ENCODE data around the gene CBR4.

Gene CBR4

GRCh38 chr4:169050881-169051760 is 41.1 kb upstream of the CBR4 start:
- DNase-seq (ENCODE audit: low read depth): no peak
- TF ChIP-seq CTCF (IDR thresholded peaks at IDR 0.05; ENCODE audit: insufficient read depth, low read depth, low read length, missing control alignments): no peak
- H3K4me3 ChIP-seq (ENCODE audit: low read depth, low read length): no peak overlapping the region

- H3K4me3 ChIP-seq (ENCODE audit: low read depth, low read length): no peak overlapping the region
- no peak for DNase-seq (ENCODE audit: low read depth)
- TF ChIP-seq CTCF (IDR thresholded peaks at IDR 0.05; ENCODE audit: insufficient read depth, low read depth, low read length, missing control alignments): no peak
These were observed 40.2 kb upstream of the CBR4 start for GRCh38 chr4:169050284-169050683.

- TF ChIP-seq CTCF (IDR thresholded peaks at IDR 0.05; ENCODE audit: insufficient read depth, low read depth, low read length, missing control alignments): no peak
- no peak for DNase-seq (ENCODE audit: low read depth)
These were observed 38.9 kb upstream of the CBR4 start for GRCh38 chr4:169048868-169049414.

GRCh38 chr4:169047956-169048355 is 37.9 kb upstream of the CBR4 start:
- no peak for DNase-seq (ENCODE audit: low read depth)
- H3K4me3 ChIP-seq (ENCODE audit: low read depth, low read length): no peak overlapping the region
- no peak for TF ChIP-seq CTCF (IDR thresholded peaks at IDR 0.05; ENCODE audit: insufficient read depth, low read depth, low read length, missing control alignments)

More at GRCh38 chr4:169048868-169049414, 38.9 kb upstream of the CBR4 start:
- no peak overlapping the region for H3K4me3 ChIP-seq (ENCODE audit: low read depth, low read length)

- no peak overlapping the region for H3K4me3 ChIP-seq (ENCODE audit: low read depth, low read length)
- TF ChIP-seq CTCF (IDR thresholded peaks at IDR 0.05; ENCODE audit: insufficient read depth, low read depth, low read length, missing control alignments): no peak
- DNase-seq (ENCODE audit: low read depth): no peak
These were observed 36.0 kb upstream of the CBR4 start for GRCh38 chr4:169045862-169046584.

GRCh38 chr4:169044714-169045447 is 34.8 kb upstream of the CBR4 start:
- no peak for TF ChIP-seq CTCF (IDR thresholded peaks at IDR 0.05; ENCODE audit: insufficient read depth, low read depth, low read length, missing control alignments)
- H3K4me3 ChIP-seq (ENCODE audit: low read depth, low read length): no peak overlapping the region
- DNase-seq (ENCODE audit: low read depth): no peak
